ENCODE results near the gene VPS54. TPM values are rescaled to one million over a fixed set of nuclear protein-coding genes. Genes with fewer than 3 reads are reported as not detected.

Gene VPS54
- total RNA-seq, 4 donors from 2014 or later, result 4.1 to 27.6 (median 18.6) TPM

DNA sequence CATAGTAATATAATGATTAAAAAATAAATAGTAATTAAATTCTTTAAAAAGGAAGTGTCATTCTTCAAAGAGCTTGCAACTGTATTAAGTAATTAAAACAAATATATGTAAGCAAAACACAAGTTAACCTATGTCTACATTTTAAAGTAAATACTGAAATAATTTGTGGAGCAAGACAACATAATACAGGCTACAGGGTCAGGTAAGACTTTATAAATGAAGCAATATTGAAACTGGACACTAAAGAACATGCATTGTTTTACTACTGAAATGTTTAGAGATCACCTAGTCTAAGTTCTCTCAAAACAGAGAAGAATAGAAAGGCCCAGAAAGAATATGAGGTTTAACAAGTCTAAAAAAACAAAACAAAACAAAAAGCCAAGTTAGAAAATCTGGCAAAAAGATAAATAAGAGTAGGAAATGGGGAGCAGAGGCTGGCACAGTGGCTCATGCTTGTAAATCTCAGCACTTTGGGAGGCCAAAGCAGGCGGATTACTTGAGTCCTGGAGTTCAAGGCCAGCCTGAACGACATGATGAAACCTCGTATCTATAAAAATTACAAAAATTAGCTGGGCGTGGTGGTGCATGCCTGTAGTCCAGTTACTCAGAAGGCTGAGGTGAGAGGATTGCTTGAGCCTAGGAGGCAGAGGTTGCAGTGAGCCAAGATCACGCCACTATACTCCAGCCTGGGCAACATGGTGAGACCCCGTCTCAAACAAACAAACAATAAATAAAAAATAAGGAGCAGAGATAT is 34.4 kb downstream of the VPS54 start:
- TF ChIP-seq, protein P1, sequence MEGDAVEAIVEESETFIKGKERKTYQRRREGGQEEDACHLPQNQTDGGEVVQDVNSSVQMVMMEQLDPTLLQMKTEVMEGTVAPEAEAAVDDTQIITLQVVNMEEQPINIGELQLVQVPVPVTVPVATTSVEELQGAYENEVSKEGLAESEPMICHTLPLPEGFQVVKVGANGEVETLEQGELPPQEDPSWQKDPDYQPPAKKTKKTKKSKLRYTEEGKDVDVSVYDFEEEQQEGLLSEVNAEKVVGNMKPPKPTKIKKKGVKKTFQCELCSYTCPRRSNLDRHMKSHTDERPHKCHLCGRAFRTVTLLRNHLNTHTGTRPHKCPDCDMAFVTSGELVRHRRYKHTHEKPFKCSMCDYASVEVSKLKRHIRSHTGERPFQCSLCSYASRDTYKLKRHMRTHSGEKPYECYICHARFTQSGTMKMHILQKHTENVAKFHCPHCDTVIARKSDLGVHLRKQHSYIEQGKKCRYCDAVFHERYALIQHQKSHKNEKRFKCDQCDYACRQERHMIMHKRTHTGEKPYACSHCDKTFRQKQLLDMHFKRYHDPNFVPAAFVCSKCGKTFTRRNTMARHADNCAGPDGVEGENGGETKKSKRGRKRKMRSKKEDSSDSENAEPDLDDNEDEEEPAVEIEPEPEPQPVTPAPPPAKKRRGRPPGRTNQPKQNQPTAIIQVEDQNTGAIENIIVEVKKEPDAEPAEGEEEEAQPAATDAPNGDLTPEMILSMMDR (IDR thresholded peaks at IDR 0.05), result no peak
- TF ChIP-seq POLR2AphosphoS5 (IDR thresholded peaks at IDR 0.05) (no peak), POLR2A (IDR thresholded peaks at IDR 0.05) (no peak)
- peaks cover 0 to 23% (median 11%) of the 10 kb centered on the region in 4 donors for H3K4me1 ChIP-seq
- H3K27me3 ChIP-seq, result no peaks in the 10 kb centered on the region
- intact Hi-C loops (cut with DNase I; ENCODE audit: low total_unique reads), result no loop called here
- no peak overlapping the region for H3K27ac ChIP-seq
- no peaks in the 10 kb centered on the region for H3K9me3 ChIP-seq
- H3K4me3 ChIP-seq, result no peak overlapping the region
- WGBS, 2 donors (ENCODE audit: low coverage in 1 of 2), result 68 to 78% methylated on average over 5 to 6 of the region's 6 CpGs
- DNase-seq, result no peak
- H3K36me3 ChIP-seq, result peaks cover 0 to 12% (median 2%) of the 10 kb centered on the region in 4 donors
- in situ Hi-C loops (cut with MboI; ENCODE audit: low pct_ligation_motif_present in 1 of 4, low pct_unique_long_range_greater_than_20kb in 1 of 4, low sequenced_read_pairs in 3 of 4), result no loop called here

DNA sequence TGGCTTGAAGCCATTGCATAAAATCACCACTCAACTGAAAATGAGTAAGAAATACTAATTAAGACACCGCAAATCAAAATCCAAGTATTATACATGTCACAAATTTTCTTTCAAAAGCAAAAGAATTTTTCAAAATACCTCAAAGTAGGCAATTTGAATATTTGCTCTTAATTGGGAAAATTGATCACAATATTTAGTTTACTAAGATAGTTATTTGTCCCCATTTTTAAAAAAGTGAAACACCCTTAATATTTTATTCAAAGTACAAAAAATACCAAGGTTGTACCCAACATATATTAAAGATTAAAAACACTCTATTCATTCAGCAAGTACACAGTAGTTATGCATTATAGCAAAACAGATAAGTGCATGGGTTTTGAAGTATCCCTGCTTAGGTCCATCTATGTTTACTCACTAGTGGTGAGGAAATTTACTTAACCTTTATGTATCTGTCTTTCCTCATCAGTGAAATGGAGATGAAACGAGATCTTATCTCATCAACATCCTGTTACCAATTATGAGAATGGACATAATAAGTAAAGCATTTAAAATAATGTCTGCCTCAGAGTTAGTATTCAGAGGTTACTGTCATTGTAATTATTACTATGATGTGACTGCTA is 35.1 kb downstream of the VPS54 start:
- Histone ChIP-seq H3K4me3 (no peak overlapping the region), H3K9me3 (no peaks in the 10 kb centered on the region), H3K27me3 (no peaks in the 10 kb centered on the region), H3K4me1 (peaks cover 0 to 23% (median 11%) of the 10 kb centered on the region in 4 donors), H3K27ac (no peak overlapping the region), H3K36me3 (peaks cover 0 to 17% (median 2%) of the 10 kb centered on the region in 4 donors)
- TF ChIP-seq, protein P1 (IDR thresholded peaks at IDR 0.05), result no peak
- no peak for TF ChIP-seq EP300 (IDR thresholded peaks at IDR 0.05; ENCODE audit: low read depth)
- TF ChIP-seq POLR2AphosphoS5 (IDR thresholded peaks at IDR 0.05), result no peak
- no peak for TF ChIP-seq POLR2A (IDR thresholded peaks at IDR 0.05)
- 67 to 77% methylated on average over 2 of the region's 2 CpGs for WGBS, 2 donors (ENCODE audit: low coverage in 1 of 2)
- in situ Hi-C loops (cut with MboI; ENCODE audit: low pct_ligation_motif_present in 1 of 4, low pct_unique_long_range_greater_than_20kb in 1 of 4, low sequenced_read_pairs in 3 of 4), result no loop called here
- intact Hi-C loops (cut with DNase I; ENCODE audit: low total_unique reads), result no loop called here
- DNase-seq, result no peak

DNA sequence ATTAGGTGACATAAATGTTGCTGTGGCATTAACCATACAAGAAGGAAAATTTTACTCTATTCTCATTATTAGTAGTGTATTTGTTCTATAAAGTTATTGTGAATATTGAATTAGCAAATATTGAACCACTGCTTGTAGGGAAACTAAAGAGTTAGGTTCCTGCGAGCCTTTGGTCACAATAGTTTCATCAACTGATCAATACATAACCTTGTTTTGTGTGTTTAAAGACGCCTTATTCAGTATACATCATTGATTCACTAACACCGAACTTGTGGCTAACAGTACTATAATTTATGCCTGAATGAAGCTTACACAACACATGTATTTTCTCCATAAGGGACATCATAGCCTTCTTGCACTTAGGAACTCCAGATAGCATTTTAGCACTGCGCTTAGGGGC is 36.9 kb downstream of the VPS54 start:
- no peak for TF ChIP-seq POLR2A (IDR thresholded peaks at IDR 0.05)
- TF ChIP-seq POLR2AphosphoS5 (IDR thresholded peaks at IDR 0.05), result no peak
- TF ChIP-seq EP300 (IDR thresholded peaks at IDR 0.05; ENCODE audit: low read depth), result no peak
- TF ChIP-seq, protein P1 (IDR thresholded peaks at IDR 0.05), result no peak
- Histone ChIP-seq H3K9me3 (no peaks in the 10 kb centered on the region), H3K27me3 (no peaks in the 10 kb centered on the region), H3K4me3 (no peak overlapping the region), H3K27ac (no peak overlapping the region), H3K4me1 (peaks cover 0 to 23% (median 11%) of the 10 kb centered on the region in 4 donors), H3K36me3 (peaks cover 0 to 17% (median 2%) of the 10 kb centered on the region in 4 donors)
- DNase-seq, result no peak
- intact Hi-C loops (cut with DNase I; ENCODE audit: low total_unique reads) (no loop called here), in situ Hi-C loops (cut with MboI; ENCODE audit: low pct_ligation_motif_present in 1 of 4, low pct_unique_long_range_greater_than_20kb in 1 of 4, low sequenced_read_pairs in 3 of 4) (no loop called here)
- 89 to 91% methylated on average over 4 of the region's 4 CpGs for WGBS, 2 donors (ENCODE audit: low coverage in 1 of 2)

DNA sequence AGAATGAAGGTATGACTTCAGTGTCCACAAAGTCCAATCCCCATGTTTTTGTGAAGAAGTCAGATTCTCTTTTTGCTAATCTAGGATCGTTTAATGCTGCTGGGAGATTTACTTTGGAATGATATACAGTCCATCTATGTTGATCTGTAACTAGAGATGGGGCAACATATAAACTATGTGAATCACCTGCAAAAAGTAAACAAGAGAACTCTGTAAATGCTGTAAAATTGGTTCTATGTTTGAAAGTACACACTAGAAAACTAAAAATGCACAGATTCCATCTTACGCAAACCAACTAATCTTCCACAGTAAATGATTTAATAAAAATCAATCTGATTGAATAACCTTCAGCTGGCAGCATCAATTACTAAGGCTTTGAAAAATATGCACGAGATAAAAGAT is 37.5 kb downstream of the VPS54 start:
- DNase-seq, result no peak
- Histone ChIP-seq H3K36me3 (peaks cover 0 to 17% (median 2%) of the 10 kb centered on the region in 4 donors), H3K4me3 (no peak overlapping the region), H3K27me3 (no peaks in the 10 kb centered on the region), H3K27ac (no peak overlapping the region), H3K4me1 (peaks cover 0 to 23% (median 11%) of the 10 kb centered on the region in 4 donors), H3K9me3 (no peaks in the 10 kb centered on the region)
- in situ Hi-C loops (cut with MboI; ENCODE audit: low pct_ligation_motif_present in 1 of 4, low pct_unique_long_range_greater_than_20kb in 1 of 4, low sequenced_read_pairs in 3 of 4) (no loop called here), intact Hi-C loops (cut with DNase I; ENCODE audit: low total_unique reads) (no loop called here)
- TF ChIP-seq EP300 (IDR thresholded peaks at IDR 0.05; ENCODE audit: low read depth) (no peak), POLR2AphosphoS5 (IDR thresholded peaks at IDR 0.05) (no peak), POLR2A (IDR thresholded peaks at IDR 0.05) (no peak)
- TF ChIP-seq, protein P1 (IDR thresholded peaks at IDR 0.05), result no peak
- 67 to 72% methylated on average over 3 of the region's 3 CpGs for WGBS, 2 donors (ENCODE audit: low coverage in 1 of 2)
